SW 1271 (cell line): ENCODE data around the gene PNMA8B.
"Not testable (repeated sequence)": the region's sequence is repeated elsewhere in the genome, so short reads cannot be mapped to it uniquely, and the experiment has no call there.

Experiments used
- DNase-seq, 2 experiments: peaks; one replicate each; lab custom pipeline; 2025; lab: John Stamatoyannopoulos, UW

PNMA8B gene

GRCh38 chr19:46495786-46496099, at the start of gene PNMA8B:
TSS of gene PNMA8B (minus strand) at chr19:46495867. CDS start at chr19:46495465, 402 bp downstream.
- no peak for DNase-seq

- no peak for DNase-seq
These were observed 49.0 kb upstream of the PNMA8B start for GRCh38 chr19:46544651-46545050.

- peak; percentile 61 to 86 for DNase-seq
These were observed 47.0 kb upstream of the PNMA8B start for GRCh38 chr19:46542428-46543230.

- peak in 1 of 2 experiments; percentile 7 for DNase-seq
These were observed 41.8 kb upstream of the PNMA8B start for GRCh38 chr19:46537136-46538097.

- DNase-seq, result no peak
These were observed 40.7 kb upstream of the PNMA8B start for GRCh38 chr19:46536391-46536790.

GRCh38 chr19:46533621-46534081, 38.0 kb upstream of the PNMA8B start:
- no peak for DNase-seq

GRCh38 chr19:46533078-46533620, 37.5 kb upstream of the PNMA8B start:
- DNase-seq, result no peak

GRCh38 chr19:46530636-46531035, 35.0 kb upstream of the PNMA8B start:
- no peak for DNase-seq

- DNase-seq, result peak in 1 of 2 experiments; percentile 39
These were observed 34.2 kb upstream of the PNMA8B start for GRCh38 chr19:46529622-46530451.

- no peak for DNase-seq
These were observed 33.2 kb upstream of the PNMA8B start for GRCh38 chr19:46528601-46529590.

- DNase-seq, result not testable (repeated sequence)
These were observed 31.1 kb upstream of the PNMA8B start for GRCh38 chr19:46526801-46527200.

- DNase-seq, result no peak
These were observed 28.6 kb upstream of the PNMA8B start for GRCh38 chr19:46524308-46524707.

- DNase-seq, result not testable (repeated sequence)
These were observed 27.3 kb upstream of the PNMA8B start for GRCh38 chr19:46522988-46523387.

- DNase-seq, result no peak
These were observed 25.7 kb upstream of the PNMA8B start for GRCh38 chr19:46521241-46521868.

- DNase-seq, result no peak
These were observed 24.9 kb upstream of the PNMA8B start for GRCh38 chr19:46520616-46521015.

GRCh38 chr19:46517471-46517870, 21.8 kb upstream of the PNMA8B start:
- DNase-seq, result no peak

GRCh38 chr19:46515879-46516350, 20.2 kb upstream of the PNMA8B start:
- peak in 1 of 2 experiments; percentile 34 for DNase-seq

- no peak for DNase-seq
These were observed 19.6 kb upstream of the PNMA8B start for GRCh38 chr19:46515290-46515609.

- DNase-seq, result no peak
These were observed 19.1 kb upstream of the PNMA8B start for GRCh38 chr19:46514589-46515289.
